ENCODE results near the gene NPAS1.
"Not testable (repeated sequence)": the region's sequence is repeated elsewhere in the genome, so short reads cannot be mapped to it uniquely, and the experiment has no call there.

Gene NPAS1

GRCh38 chr19:47045867-47046470 lies 26.3 kb downstream of the NPAS1 start:
- Histone ChIP-seq H3K4me3 (no peak overlapping the region), H3K27ac (no peak overlapping the region)
- DNase-seq (ENCODE audit: low spot score) = no peak
- TF ChIP-seq CTCF (IDR thresholded peaks at IDR 0.05) = no peak

GRCh38 chr19:47047272-47047762 lies 27.7 kb downstream of the NPAS1 start:
- peak overlapping the region in 1 of 2 donors; percentile 36 for H3K27ac ChIP-seq
- TF ChIP-seq CTCF (IDR thresholded peaks at IDR 0.05) = no peak
- no peak for DNase-seq (ENCODE audit: low spot score)
- H3K4me3 ChIP-seq = peak overlapping the region; percentile 89

GRCh38 chr19:47047763-47048405 lies 28.2 kb downstream of the NPAS1 start:
- Histone ChIP-seq H3K27ac (peak overlapping the region; percentile 74 to 92), H3K4me3 (peak overlapping the region; percentile 89)
- no peak for TF ChIP-seq CTCF (IDR thresholded peaks at IDR 0.05)
- peak; percentile 84 for DNase-seq (ENCODE audit: low spot score)

- Histone ChIP-seq H3K4me3 (peak overlapping the region; percentile 89), H3K27ac (no peak overlapping the region)
- no peak for DNase-seq (ENCODE audit: low spot score)
- TF ChIP-seq CTCF (IDR thresholded peaks at IDR 0.05) = no peak
Measured at GRCh38 chr19:47049307-47049700, 29.7 kb downstream of the NPAS1 start.

GRCh38 chr19:47050562-47050961 lies 30.9 kb downstream of the NPAS1 start:
- not testable (repeated sequence) for H3K4me3 ChIP-seq; H3K27ac ChIP-seq; DNase-seq (ENCODE audit: low spot score)

GRCh38 chr19:47056411-47056810 lies 36.8 kb downstream of the NPAS1 start:
- no peak for DNase-seq (ENCODE audit: low spot score)
- TF ChIP-seq CTCF (IDR thresholded peaks at IDR 0.05) = no peak
- no peak overlapping the region for H3K4me3 ChIP-seq
- no peak overlapping the region for H3K27ac ChIP-seq

- TF ChIP-seq CTCF (IDR thresholded peaks at IDR 0.05) = no peak
- no peak for DNase-seq (ENCODE audit: low spot score)
- H3K4me3 ChIP-seq = no peak overlapping the region
- H3K27ac ChIP-seq = no peak overlapping the region
Measured at GRCh38 chr19:47057328-47057727, 37.7 kb downstream of the NPAS1 start.
